CD8-positive, alpha-beta memory T cell (primary cell): ENCODE data around the gene C7orf57. TPM values are rescaled to one million over a fixed set of nuclear protein-coding genes. Genes with fewer than 3 reads are reported as not detected.

Experiments
- CTCF ChIA-PET: fragments of 350-600 bp; sonication (Branson Sonifier 250); formaldehyde crosslinking; loops from one replicate; lab custom pipeline; 2021; ENCODE audit warnings: antibody characterized with exemption; lab: Charles Lee
- POLR2A ChIA-PET: fragments of 350-600 bp; sonication (Branson Sonifier 250); formaldehyde crosslinking; loops from one replicate; lab custom pipeline; 2021; ENCODE audit warnings: antibody characterized with exemption; lab: Charles Lee
- DNase-seq, 5 donors: peaks; one replicate each; pipeline versions ENCODE4 v3.0.0 to v3.0.0-alpha.2; 2020 to 2022; ENCODE audit warnings: mixed read lengths in 1 of 5
- H3K27ac ChIP-seq: one replicate; pipeline ENCODE4 v1.7.0; 2013; ENCODE audit warnings: low read depth, mild to moderate bottlenecking, low read length, moderate library complexity
- H3K27me3 ChIP-seq: 2 replicates; pipeline ENCODE4 v1.7.0; 2013; ENCODE audit warnings: low read length, mild to moderate bottlenecking; ENCODE audit not compliant: insufficient read depth, poor library complexity, severe bottlenecking
- H3K36me3 ChIP-seq: 2 replicates; pipeline ENCODE4 v1.7.0; 2013; ENCODE audit warnings: mild to moderate bottlenecking, low read length, moderate library complexity; ENCODE audit not compliant: insufficient read depth
- H3K4me1 ChIP-seq: 2 replicates; pipeline ENCODE4 v1.7.0; 2013; ENCODE audit warnings: mild to moderate bottlenecking, low read length, moderate library complexity; ENCODE audit not compliant: insufficient read depth
- H3K4me3 ChIP-seq: 2 replicates; pipeline ENCODE4 v1.7.0; 2013; ENCODE audit warnings: mild to moderate bottlenecking, low read length
- H3K9me3 ChIP-seq: 2 replicates; pipeline ENCODE4 v1.7.0; 2013; ENCODE audit warnings: mild to moderate bottlenecking, low read length
- H3K27ac Mint-ChIP-seq, 8 donors: one replicate each; pipeline ENCODE4 v1.8.0; 2020 to 2021; ENCODE audit warnings: mixed read lengths in 8 of 8, mild to moderate bottlenecking in 6 of 8, inconsistent platforms in 3 of 8, moderate library complexity in 3 of 8
- H3K27me3 Mint-ChIP-seq, 2 donors: one replicate each; pipeline ENCODE4 v1.8.0; 2020 to 2021; ENCODE audit warnings: mixed read lengths in 2 of 2, mild to moderate bottlenecking in 1 of 2, moderate library complexity in 1 of 2
- H3K36me3 Mint-ChIP-seq, 3 donors: one replicate each; pipeline ENCODE4 v1.8.0; 2020 to 2021; ENCODE audit warnings: mixed read lengths in 3 of 3, inconsistent platforms in 1 of 3, mild to moderate bottlenecking in 1 of 3
- H3K4me1 Mint-ChIP-seq, 3 donors: one replicate each; pipeline ENCODE4 v1.8.0; 2020 to 2021; ENCODE audit warnings: mixed read lengths in 3 of 3, inconsistent platforms in 1 of 3, mild to moderate bottlenecking in 1 of 3
- H3K4me3 Mint-ChIP-seq, 7 donors: one replicate each; pipeline ENCODE4 v1.8.0; 2020 to 2021; ENCODE audit warnings: mixed read lengths in 7 of 7, mild to moderate bottlenecking in 6 of 7, moderate library complexity in 4 of 7, inconsistent platforms in 2 of 7
- H3K9me3 Mint-ChIP-seq, 5 donors: one replicate each; pipeline ENCODE4 v1.8.0; 2020 to 2022; ENCODE audit warnings: mixed read lengths in 5 of 5, mild to moderate bottlenecking in 3 of 5, moderate library complexity in 2 of 5, inconsistent platforms in 1 of 5
- polyA plus RNA-seq: library from polyadenylated mRNA; unstranded; fragments of 300-500 nt; fragmentation: Illumina TruSeq; gene quantifications from one replicate; pipeline ENCODE4 v1.2.3, GENCODE V29; 2021
- total RNA-seq, 2 experiments: library from RNA; stranded (reverse); gene quantifications; one replicate each; pipeline ENCODE4 v1.2.3, GENCODE V29; 2021

The C7orf57 gene
- total and polyA plus RNA-seq, 3 experiments from 2014 or later: 0.66 to 0.92 TPM; not detected in 1

- Mint-ChIP-seq H3K36me3 (peaks cover 0 to 11% (median 1%) of the 10 kb centered on the region in 3 donors), H3K9me3 (no peaks in the 10 kb centered on the region), H3K4me3 (peak overlapping the region in 6 of 7 donors; percentile 24 to 71 (median 68)), H3K4me1 (peaks cover 59 to 70% (median 64%) of the 10 kb centered on the region in 3 donors), H3K27me3 (no peaks in the 10 kb centered on the region), H3K27ac (peak overlapping the region; percentile 91 to 98 (median 97))
- H3K27me3 ChIP-seq: no peaks in the 10 kb centered on the region
- CTCF ChIA-PET: interaction anchor here (0.9 to 10.1 kb wide), 6 partner anchors 26 to 94 kb away, joined by 3 to 70 read pairs (median 4); partner anchors contain the start of gene C7orf57
- H3K4me1 ChIP-seq: peaks cover 64% of the 10 kb centered on the region
- no peaks in the 10 kb centered on the region for H3K36me3 ChIP-seq
- no peak overlapping the region for H3K4me3 ChIP-seq
- no peaks in the 10 kb centered on the region for H3K9me3 ChIP-seq
- POLR2A ChIA-PET: interaction anchor here (0.8 to 1.0 kb wide), 2 partner anchors 25 to 93 kb away, joined by 3 to 6 read pairs; no protein-coding TSS in a partner anchor
- H3K27ac ChIP-seq: peak overlapping the region; percentile 35
- no peak for DNase-seq
These were observed 50.1 kb downstream of the C7orf57 start for GRCh38 chr7:48085433-48085791.

DNA sequence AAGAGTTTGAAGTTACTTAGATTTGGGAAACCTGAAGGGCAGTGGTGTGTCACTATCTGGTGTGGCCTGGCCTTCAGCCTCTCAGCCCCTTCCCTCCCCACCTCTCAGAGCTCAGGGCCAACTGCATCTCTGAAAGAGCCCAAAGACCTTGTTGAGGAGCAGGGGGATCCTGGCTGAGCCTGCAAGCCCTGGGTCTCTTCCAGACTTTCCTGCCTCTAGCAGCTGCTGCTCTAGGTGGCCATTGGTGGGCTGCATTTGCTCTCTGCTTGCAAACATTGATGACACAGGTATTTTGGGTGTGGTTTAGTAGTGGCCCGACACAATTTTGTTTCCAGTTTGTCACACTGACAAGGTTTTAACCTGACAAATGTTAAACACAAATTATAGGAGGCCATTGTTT, 50.6 kb downstream of the C7orf57 start:
- peaks cover 69% of the 10 kb centered on the region for H3K4me1 ChIP-seq

GRCh38 chr7:48087349-48087748, 52.0 kb downstream of the C7orf57 start:
- DNase-seq: peak in 4 of 5 donors; percentile 19 to 57 (median 34)

More for the DNA sequence above, 50.6 kb downstream of the C7orf57 start:
- Mint-ChIP-seq H3K27ac (peak overlapping the region; percentile 91 to 98 (median 97)), H3K27me3 (no peaks in the 10 kb centered on the region), H3K4me1 (peaks cover 65 to 75% (median 69%) of the 10 kb centered on the region in 3 donors), H3K4me3 (peak overlapping the region in 5 of 7 donors; percentile 22 to 83 (median 68)), H3K36me3 (peaks cover under 1 to 16% (median 5%) of the 10 kb centered on the region in 3 donors), H3K9me3 (no peaks in the 10 kb centered on the region)
- no peak for DNase-seq
- ChIA-PET CTCF (interaction anchor here (1.1 to 10.1 kb wide), 3 partner anchors 10 to 95 kb away, joined by 3 to 70 read pairs (median 4); no protein-coding TSS in a partner anchor), POLR2A (interaction anchor here (0.8 to 1.0 kb wide), 2 partner anchors 24 to 94 kb away, joined by 3 to 6 read pairs; no protein-coding TSS in a partner anchor)
- Histone ChIP-seq H3K36me3 (no peaks in the 10 kb centered on the region), H3K4me3 (no peak overlapping the region), H3K9me3 (no peaks in the 10 kb centered on the region), H3K27me3 (no peaks in the 10 kb centered on the region), H3K27ac (peak overlapping the region; percentile 35)

DNA sequence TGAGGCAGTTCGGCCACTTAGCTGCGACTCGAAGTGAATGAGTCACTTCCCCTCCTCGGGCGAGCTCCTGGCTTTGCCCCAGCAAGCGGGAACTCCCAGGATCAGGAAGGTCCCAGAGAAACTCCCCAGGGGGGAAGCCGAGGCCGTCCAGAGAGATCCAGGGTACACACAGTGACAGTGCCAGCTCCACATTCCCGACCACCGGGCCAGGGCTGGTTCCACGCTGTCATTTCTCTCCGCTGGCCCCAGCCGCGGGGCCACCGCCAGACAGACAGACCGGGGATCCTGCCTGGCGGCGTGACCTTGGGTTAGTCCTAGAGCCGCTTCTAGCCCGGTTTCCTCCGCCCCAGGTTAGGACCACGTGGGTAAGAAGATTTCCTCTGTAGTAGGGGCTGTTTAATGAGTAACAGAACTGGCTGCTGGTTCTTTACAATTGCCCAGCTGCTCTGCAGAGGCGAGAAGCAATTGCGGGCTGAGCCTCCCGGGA, 53.3 kb downstream of the C7orf57 start:
- Histone ChIP-seq H3K27ac (peak overlapping the region; percentile 81), H3K27me3 (no peaks in the 10 kb centered on the region), H3K36me3 (peaks cover 16% of the 10 kb centered on the region), H3K9me3 (no peaks in the 10 kb centered on the region), H3K4me3 (peak overlapping the region; percentile 74), H3K4me1 (peaks cover 76% of the 10 kb centered on the region)
- H3K27me3 Mint-ChIP-seq: no peaks in the 10 kb centered on the region
- H3K27ac Mint-ChIP-seq: peak overlapping the region; percentile 89 to 98 (median 95)
- peaks cover 76 to 86% (median 81%) of the 10 kb centered on the region in 3 donors for H3K4me1 Mint-ChIP-seq
- POLR2A ChIA-PET: interaction anchor here (0.9 to 1.9 kb wide), 5 partner anchors 10 to 110 kb away, joined by 3 to 11 read pairs (median 5); no protein-coding TSS in a partner anchor
- CTCF ChIA-PET: interaction anchor here (1.5 to 10.1 kb wide), 5 partner anchors 14 to 100 kb away, joined by 3 to 70 read pairs (median 4); no protein-coding TSS in a partner anchor
- H3K36me3 Mint-ChIP-seq: peaks cover 5 to 43% (median 9%) of the 10 kb centered on the region in 3 donors
- DNase-seq: no peak
- H3K4me3 Mint-ChIP-seq: peak overlapping the region; percentile 90 to 98 (median 91)
- no peaks in the 10 kb centered on the region for H3K9me3 Mint-ChIP-seq

More at GRCh38 chr7:48087349-48087748, 52.0 kb downstream of the C7orf57 start:
- Histone ChIP-seq H3K4me1 (peaks cover 83% of the 10 kb centered on the region), H3K27ac (peak overlapping the region; percentile 74), H3K4me3 (peak overlapping the region; percentile 11), H3K36me3 (peaks cover 5% of the 10 kb centered on the region), H3K27me3 (no peaks in the 10 kb centered on the region), H3K9me3 (no peaks in the 10 kb centered on the region)
- peak overlapping the region; percentile 91 to 98 (median 97) for H3K27ac Mint-ChIP-seq
- POLR2A ChIA-PET: interaction anchor here (0.7 to 1.0 kb wide), 2 partner anchors 49 to 123 kb away, joined by 3 read pairs; no protein-coding TSS in a partner anchor
- peaks cover 78 to 89% (median 83%) of the 10 kb centered on the region in 3 donors for H3K4me1 Mint-ChIP-seq
- CTCF ChIA-PET: interaction anchor here (0.7 to 10.1 kb wide), 9 partner anchors 9 to 112 kb away, joined by 3 to 70 read pairs (median 4); partner anchors contain the start of gene HUS1
- no peaks in the 10 kb centered on the region for H3K27me3 Mint-ChIP-seq
- peaks cover 5 to 30% (median 8%) of the 10 kb centered on the region in 3 donors for H3K36me3 Mint-ChIP-seq
- H3K9me3 Mint-ChIP-seq: no peaks in the 10 kb centered on the region
- peak overlapping the region; percentile 67 to 92 (median 83) for H3K4me3 Mint-ChIP-seq

- no peaks in the 10 kb centered on the region for H3K27me3 ChIP-seq
- Mint-ChIP-seq H3K4me3 (peak within 1 kb of the TSS; percentile 90 to 98 (median 91)), H3K27me3 (no peaks in the 10 kb centered on the region), H3K9me3 (no peaks in the 10 kb centered on the region), H3K27ac (peak within 1 kb of the TSS; percentile 89 to 98 (median 95)), H3K4me1 (peaks cover 79 to 89% (median 83%) of the 10 kb centered on the region in 3 donors), H3K36me3 (peaks cover 5 to 49% (median 9%) of the 10 kb centered on the region in 3 donors)
- peak; percentile 79 to 95 (median 90) for DNase-seq
- peak within 1 kb of the TSS; percentile 82 for H3K27ac ChIP-seq
- H3K36me3 ChIP-seq: peaks cover 16% of the 10 kb centered on the region
- H3K4me3 ChIP-seq: peak within 1 kb of the TSS; percentile 81
- H3K9me3 ChIP-seq: no peaks in the 10 kb centered on the region
- POLR2A ChIA-PET: interaction anchor here (0.9 to 1.9 kb wide), 5 partner anchors 9 to 111 kb away, joined by 3 to 11 read pairs (median 5); no protein-coding TSS in a partner anchor
- CTCF ChIA-PET: interaction anchor here (0.7 to 10.1 kb wide), 6 partner anchors 14 to 111 kb away, joined by 3 to 70 read pairs (median 4); no protein-coding TSS in a partner anchor
- H3K4me1 ChIP-seq: peaks cover 74% of the 10 kb centered on the region
These were observed 54.0 kb downstream of the C7orf57 start, which contains the start of gene UPP1 for GRCh38 chr7:48089046-48090003. Gene UPP1 (plus strand): TSS chr7:48089265. CDS start chr7:48094784, 5,519 bp downstream.

DNA sequence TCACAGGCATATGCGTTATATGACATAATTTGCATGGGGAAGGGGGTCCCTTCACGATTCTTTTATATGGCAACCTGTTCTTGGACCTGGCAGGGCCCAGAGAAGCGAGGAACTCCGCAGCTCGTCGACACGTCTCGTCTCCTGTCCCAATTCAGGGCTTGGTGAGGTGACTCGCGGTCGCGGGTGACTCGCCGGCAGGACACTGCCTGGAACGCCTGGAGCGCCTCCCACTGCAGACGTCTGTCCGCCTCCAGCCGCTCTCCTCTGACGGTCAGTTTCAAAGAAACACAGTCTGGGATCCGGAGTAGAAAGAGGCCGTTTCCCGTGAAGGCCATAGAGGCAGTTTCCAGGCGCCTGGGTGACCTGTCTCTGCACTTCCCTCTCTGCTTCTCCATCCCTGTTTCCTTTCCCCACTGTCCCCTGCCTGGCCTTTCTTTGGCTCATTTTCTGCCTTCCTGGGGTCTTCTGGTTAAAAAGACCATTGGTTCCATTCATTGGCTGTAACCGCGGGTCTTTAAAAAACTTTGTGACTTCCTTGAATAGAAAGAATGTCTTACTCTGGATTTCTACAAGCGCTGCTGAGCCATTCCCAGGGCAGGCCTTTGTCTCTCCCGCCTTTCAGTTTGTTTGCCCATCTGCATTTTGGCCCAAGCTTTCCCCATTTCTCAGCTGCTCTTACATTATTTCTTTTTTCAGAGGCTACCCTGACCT, 54.9 kb downstream of the C7orf57 start:
- ChIA-PET CTCF (interaction anchor here (0.9 to 10.1 kb wide), 3 partner anchors 13 to 99 kb away, joined by 3 to 70 read pairs (median 34); no protein-coding TSS in a partner anchor), POLR2A (interaction anchor here (1.8 to 1.9 kb wide), 2 partner anchors 8 to 98 kb away, joined by 6 to 11 read pairs; no protein-coding TSS in a partner anchor)
- Histone ChIP-seq H3K27me3 (no peaks in the 10 kb centered on the region), H3K9me3 (no peaks in the 10 kb centered on the region), H3K4me3 (peak overlapping the region; percentile 81), H3K27ac (peak overlapping the region; percentile 82), H3K4me1 (peaks cover 71% of the 10 kb centered on the region), H3K36me3 (peaks cover 23% of the 10 kb centered on the region)
- H3K4me1 Mint-ChIP-seq: peaks cover 78 to 89% (median 83%) of the 10 kb centered on the region in 3 donors
- H3K9me3 Mint-ChIP-seq: no peaks in the 10 kb centered on the region
- no peaks in the 10 kb centered on the region for H3K27me3 Mint-ChIP-seq
- peak overlapping the region; percentile 90 to 98 (median 91) for H3K4me3 Mint-ChIP-seq
- peak overlapping the region; percentile 22 to 97 (median 90) for H3K27ac Mint-ChIP-seq
- DNase-seq: no peak
- H3K36me3 Mint-ChIP-seq: peaks cover 5 to 58% (median 16%) of the 10 kb centered on the region in 3 donors
